ENCODE results near the gene PTPN7.

The PTPN7 gene

DNA sequence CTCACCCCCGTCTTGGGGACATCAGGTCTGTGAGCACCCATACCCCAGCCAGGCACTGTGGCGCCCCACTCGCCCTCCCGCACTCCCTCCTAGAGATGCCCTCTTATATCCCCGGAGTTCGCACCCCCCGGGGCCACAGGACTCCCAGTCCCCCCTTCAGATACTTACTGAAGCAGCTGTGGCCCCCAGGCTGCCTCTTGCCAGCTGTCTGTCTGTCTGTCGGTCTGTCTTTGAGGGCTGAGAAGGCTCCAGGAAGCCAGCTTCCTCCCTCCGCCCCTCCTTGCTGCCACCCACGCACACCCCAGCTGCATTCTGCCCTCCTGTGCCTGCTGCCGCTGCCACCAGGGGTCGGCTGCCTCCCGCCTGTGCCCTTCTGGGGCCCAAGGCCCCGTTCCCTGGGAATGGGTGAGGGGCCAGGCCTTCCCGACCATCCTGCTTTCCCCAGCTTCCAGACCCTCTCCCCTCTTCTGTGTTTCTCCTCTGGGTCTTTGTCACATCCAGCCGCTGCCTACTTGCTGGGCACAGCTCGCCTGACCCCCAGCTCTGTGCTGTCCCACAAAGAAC is at the start of gene PTPN7:
TSS of gene PTPN7 (minus strand) at position 226 of the 564 bp plus-strand sequence. CDS start 1,200 bp downstream, outside the sequence.
- Histone ChIP-seq H2AFZ (ENCODE audit: low read depth, low read length, severe bottlenecking) (peak within 1 kb of the TSS; percentile 16), H3K4me3 (ENCODE audit: insufficient read depth, low read length, poor library complexity, severe bottlenecking) (peak within 1 kb of the TSS; percentile 52), H3K9me3 (ENCODE audit: insufficient read depth, low read length) (no peaks in the 10 kb centered on the region), H4K20me1 (ENCODE audit: low read depth, low read length) (no peaks in the 10 kb centered on the region), H3K27ac (ENCODE audit: low read depth, low read length) (peak within 1 kb of the TSS; percentile 87), H3K9me2 (replicated peaks; ENCODE audit: insufficient read depth, low read length) (no peaks in the 10 kb centered on the region), H3K4me2 (ENCODE audit: low read depth, low read length, poor library complexity, severe bottlenecking) (peak within 1 kb of the TSS; percentile 66), H3K27me3 (ENCODE audit: low read length) (no peaks in the 10 kb centered on the region), H3K9ac (ENCODE audit: low read length) (peak within 1 kb of the TSS; percentile 76), H3K79me2 (ENCODE audit: insufficient read depth, low read length) (peaks cover 10% of the 10 kb centered on the region; the same call in 1 of the 2 replicates), H3F3A (ENCODE audit: insufficient read depth) (no peaks in the 10 kb centered on the region; the same call in 1 of the 2 replicates), H3K36me3 (ENCODE audit: low read length) (no peaks in the 10 kb centered on the region)
- TF ChIP-seq, protein P1, sequence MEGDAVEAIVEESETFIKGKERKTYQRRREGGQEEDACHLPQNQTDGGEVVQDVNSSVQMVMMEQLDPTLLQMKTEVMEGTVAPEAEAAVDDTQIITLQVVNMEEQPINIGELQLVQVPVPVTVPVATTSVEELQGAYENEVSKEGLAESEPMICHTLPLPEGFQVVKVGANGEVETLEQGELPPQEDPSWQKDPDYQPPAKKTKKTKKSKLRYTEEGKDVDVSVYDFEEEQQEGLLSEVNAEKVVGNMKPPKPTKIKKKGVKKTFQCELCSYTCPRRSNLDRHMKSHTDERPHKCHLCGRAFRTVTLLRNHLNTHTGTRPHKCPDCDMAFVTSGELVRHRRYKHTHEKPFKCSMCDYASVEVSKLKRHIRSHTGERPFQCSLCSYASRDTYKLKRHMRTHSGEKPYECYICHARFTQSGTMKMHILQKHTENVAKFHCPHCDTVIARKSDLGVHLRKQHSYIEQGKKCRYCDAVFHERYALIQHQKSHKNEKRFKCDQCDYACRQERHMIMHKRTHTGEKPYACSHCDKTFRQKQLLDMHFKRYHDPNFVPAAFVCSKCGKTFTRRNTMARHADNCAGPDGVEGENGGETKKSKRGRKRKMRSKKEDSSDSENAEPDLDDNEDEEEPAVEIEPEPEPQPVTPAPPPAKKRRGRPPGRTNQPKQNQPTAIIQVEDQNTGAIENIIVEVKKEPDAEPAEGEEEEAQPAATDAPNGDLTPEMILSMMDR (IDR thresholded peaks at IDR 0.05; ENCODE audit: insufficient read depth, low read length, poor library complexity, severe bottlenecking): peak; percentile 67
- no peak for TF ChIP-seq EZH2phosphoT487 (conservative IDR thresholded peaks at IDR 0.05; ENCODE audit: low read length)

DNA sequence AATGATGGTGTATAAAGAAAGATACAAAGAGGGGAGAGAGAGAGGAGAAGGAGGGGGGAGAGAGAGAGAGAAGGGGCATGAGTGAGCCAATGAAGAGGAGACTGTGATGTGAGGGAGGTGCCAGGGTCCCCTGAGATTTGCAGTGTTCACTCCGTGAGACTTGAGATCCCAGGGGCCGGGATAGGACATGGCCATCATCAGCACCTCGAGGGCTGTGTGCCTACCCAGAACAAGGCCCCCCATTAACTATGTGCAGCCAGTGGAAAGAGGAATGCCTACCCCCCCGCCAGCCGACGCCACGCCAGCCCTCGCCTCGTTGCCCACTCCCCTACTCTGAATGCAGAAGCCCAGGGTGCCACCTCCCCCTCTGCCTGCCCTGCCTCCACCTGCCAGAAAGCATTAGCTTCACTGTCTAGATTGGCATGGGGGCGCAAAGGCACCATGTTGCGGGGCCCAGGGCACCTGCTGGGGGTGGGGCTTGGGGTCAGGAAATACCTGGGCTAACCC is 48.0 kb upstream of the PTPN7 start:
- Histone ChIP-seq H3K4me3 (ENCODE audit: insufficient read depth, low read length, poor library complexity, severe bottlenecking) (no peak overlapping the region), H4K20me1 (ENCODE audit: low read depth, low read length) (no peaks in the 10 kb centered on the region), H3K9me3 (ENCODE audit: insufficient read depth, low read length) (no peaks in the 10 kb centered on the region), H3K27me3 (ENCODE audit: low read length) (no peaks in the 10 kb centered on the region), H2AFZ (ENCODE audit: low read depth, low read length, severe bottlenecking) (no peak overlapping the region), H3K36me3 (ENCODE audit: low read length) (no peaks in the 10 kb centered on the region), H3K4me2 (ENCODE audit: low read depth, low read length, poor library complexity, severe bottlenecking) (no peak overlapping the region), H3K9me2 (replicated peaks; ENCODE audit: insufficient read depth, low read length) (no peaks in the 10 kb centered on the region), H3K79me2 (ENCODE audit: insufficient read depth, low read length) (no peaks in the 10 kb centered on the region), H3F3A (ENCODE audit: insufficient read depth) (no peaks in the 10 kb centered on the region), H3K27ac (ENCODE audit: low read depth, low read length) (no peak overlapping the region), H3K9ac (ENCODE audit: low read length) (no peak overlapping the region)
- TF ChIP-seq, protein P1 (IDR thresholded peaks at IDR 0.05; ENCODE audit: insufficient read depth, low read length, poor library complexity, severe bottlenecking): no peak
- TF ChIP-seq EZH2phosphoT487 (conservative IDR thresholded peaks at IDR 0.05; ENCODE audit: low read length): no peak

DNA sequence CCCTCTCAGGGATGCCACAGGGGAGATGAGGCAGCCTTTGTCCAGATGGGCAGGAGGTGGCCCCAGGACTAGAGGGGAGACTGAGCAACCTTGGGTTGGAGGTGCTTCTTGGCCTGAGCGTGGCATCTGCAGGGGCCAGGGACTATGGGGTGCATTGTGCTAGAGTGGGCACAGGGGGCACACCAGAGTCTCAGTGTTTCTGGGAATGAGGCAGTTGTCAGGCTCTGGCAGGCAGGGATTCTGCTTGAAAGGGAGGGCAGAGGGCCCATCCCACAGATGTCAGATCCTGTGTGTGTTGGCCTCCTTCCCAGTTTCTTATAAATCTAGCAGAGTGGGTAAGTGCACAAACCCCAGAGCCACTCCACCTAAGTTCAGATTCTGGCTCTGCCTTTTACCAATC is 46.9 kb upstream of the PTPN7 start:
- Histone ChIP-seq H3K4me2 (ENCODE audit: low read depth, low read length, poor library complexity, severe bottlenecking) (no peak overlapping the region), H3K27me3 (ENCODE audit: low read length) (no peaks in the 10 kb centered on the region), H3K9me2 (replicated peaks; ENCODE audit: insufficient read depth, low read length) (no peaks in the 10 kb centered on the region), H3K9ac (ENCODE audit: low read length) (no peak overlapping the region), H2AFZ (ENCODE audit: low read depth, low read length, severe bottlenecking) (no peak overlapping the region), H3K36me3 (ENCODE audit: low read length) (no peaks in the 10 kb centered on the region), H3K4me3 (ENCODE audit: insufficient read depth, low read length, poor library complexity, severe bottlenecking) (no peak overlapping the region), H3K79me2 (ENCODE audit: insufficient read depth, low read length) (no peaks in the 10 kb centered on the region), H3K9me3 (ENCODE audit: insufficient read depth, low read length) (no peaks in the 10 kb centered on the region), H3F3A (ENCODE audit: insufficient read depth) (no peaks in the 10 kb centered on the region), H3K27ac (ENCODE audit: low read depth, low read length) (no peak overlapping the region), H4K20me1 (ENCODE audit: low read depth, low read length) (no peaks in the 10 kb centered on the region)
- no peak for TF ChIP-seq EZH2phosphoT487 (conservative IDR thresholded peaks at IDR 0.05; ENCODE audit: low read length)
- TF ChIP-seq, protein P1 (IDR thresholded peaks at IDR 0.05; ENCODE audit: insufficient read depth, low read length, poor library complexity, severe bottlenecking): no peak
